Tibial nerve (tissue), 4 donors: ENCODE results near the gene PALM. TPM values are rescaled to one million over a fixed set of nuclear protein-coding genes. Genes with fewer than 3 reads are reported as not detected.
"Not testable (repeated sequence)": the region's sequence is repeated elsewhere in the genome, so short reads cannot be mapped to it uniquely, and the experiment has no call there.

Experiments
- DNase-seq, 2 donors: peaks; one replicate each; pipeline ENCODE4 v3.0.0-alpha.2; 2019; ENCODE audit warnings: low spot score in 2 of 2
- H3K27ac ChIP-seq, 4 donors: fragments of 200-600 bp; sonication (generic) in 3 of 4; one replicate each; pipeline ENCODE4 v1.5.1; 2017 to 2019; ENCODE audit warnings: mild to moderate bottlenecking in 1 of 4
- H3K27me3 ChIP-seq, 2 donors: fragments of 200-600 bp; sonication (generic) in 1 of 2; one replicate each; pipeline versions ENCODE4 v1.5.1 to v1.6.0; 2017 to 2019
- H3K36me3 ChIP-seq, 3 donors: fragments of 200-600 bp; sonication (generic); one replicate each; pipeline ENCODE4 v1.5.1; 2018 to 2019
- H3K4me1 ChIP-seq, 4 donors: fragments of 200-600 bp; sonication (generic) in 3 of 4; one replicate each; pipeline ENCODE4 v1.5.1; 2017 to 2019
- H3K4me3 ChIP-seq, 4 donors: fragments of 200-600 bp; sonication (generic) in 3 of 4; one replicate each; pipeline ENCODE4 v1.5.1; 2017 to 2019; ENCODE audit warnings: mild to moderate bottlenecking in 1 of 4, moderate library complexity in 1 of 4
- H3K9me3 ChIP-seq, 4 donors: fragments of 200-600 bp; sonication (generic) in 3 of 4; one replicate each; pipeline ENCODE4 v1.5.1; 2017 to 2019
- CTCF ChIP-seq, 5 experiments: fragments of 200-600 bp in 3 of 5; fragments of 450-650 bp in 2 of 5; sonication (generic) in 3 of 5; IDR thresholded peaks; one replicate each; pipeline ENCODE4 v1.5.1; 2016 to 2019; ENCODE audit warnings: antibody characterized with exemption in 5 of 5, mild to moderate bottlenecking in 3 of 5, moderate library complexity in 2 of 5
- EP300 ChIP-seq, 2 donors: sonication (generic); formaldehyde crosslinking; IDR thresholded peaks; one replicate each; pipeline ENCODE4 v1.6.1; 2017; ENCODE audit warnings: antibody characterized with exemption in 2 of 2, mild to moderate bottlenecking in 1 of 2
- POLR2A ChIP-seq, 2 donors: fragments of 450-650 bp; IDR thresholded peaks; one replicate each; pipeline ENCODE4 v1.6.1; 2017; ENCODE audit warnings: antibody characterized with exemption in 2 of 2, mild to moderate bottlenecking in 2 of 2, moderate library complexity in 2 of 2
- WGBS, 2 donors: methylation state at CpG; one replicate each; pipeline ENCODE4 v1.1.5; 2018; 5-methylcytosine and 5-hydroxymethylcytosine counted together
- total RNA-seq, 4 donors: library from RNA; depleted of rRNA; stranded (reverse); fragments of >200 nt; gene quantifications; one replicate each; pipeline ENCODE4 v1.1.0, GENCODE V29; 2016

The PALM gene
- total RNA-seq, 4 donors from 2014 or later = 65.7 to 101 (median 98.0) TPM

GRCh38 chr19:737591-738093 is 28.9 kb downstream of the PALM start:
- no peak overlapping the region for H3K4me3 ChIP-seq
- no peaks in the 10 kb centered on the region for H3K9me3 ChIP-seq
- peaks cover 0 to 59% (median 0%) of the 10 kb centered on the region in 3 donors for H3K36me3 ChIP-seq
- H3K27ac ChIP-seq = peak overlapping the region in 1 of 4 donors; percentile 45
- TF ChIP-seq POLR2A (IDR thresholded peaks at IDR 0.05) (no peak), EP300 (IDR thresholded peaks at IDR 0.05) (no peak), CTCF (IDR thresholded peaks at IDR 0.05) (peak; percentile 34 to 56 (median 49))
- peak in 1 of 2 donors; percentile 24 for DNase-seq
- H3K4me1 ChIP-seq = peaks cover 0 to 9% (median 0%) of the 10 kb centered on the region in 4 donors
- no peaks in the 10 kb centered on the region for H3K27me3 ChIP-seq
- 46 to 47% methylated on average over 22 of the region's 22 CpGs for WGBS, 2 donors

GRCh38 chr19:738509-739128 is 29.9 kb downstream of the PALM start:
- no peak for DNase-seq
- no peak for TF ChIP-seq POLR2A (IDR thresholded peaks at IDR 0.05)
- no peak for TF ChIP-seq EP300 (IDR thresholded peaks at IDR 0.05)
- no peak for TF ChIP-seq CTCF (IDR thresholded peaks at IDR 0.05)
- 84 to 93% methylated on average over 21 to 23 of the region's 23 CpGs for WGBS, 2 donors

GRCh38 chr19:739998-740715 is 31.4 kb downstream of the PALM start:
- H3K36me3 ChIP-seq = peaks cover 0 to 76% (median 0%) of the 10 kb centered on the region in 3 donors
- TF ChIP-seq POLR2A (IDR thresholded peaks at IDR 0.05) = no peak
- no peak for TF ChIP-seq EP300 (IDR thresholded peaks at IDR 0.05)
- TF ChIP-seq CTCF (IDR thresholded peaks at IDR 0.05) = no peak
- H3K27me3 ChIP-seq = no peaks in the 10 kb centered on the region
- WGBS, 2 donors = 83 to 87% methylated on average over 31 to 33 of the region's 36 CpGs
- no peak for DNase-seq
- H3K27ac ChIP-seq = peak overlapping the region in 1 of 4 donors; percentile 4
- H3K4me1 ChIP-seq = no peaks in the 10 kb centered on the region
- peaks cover 0 to 24% (median 0%) of the 10 kb centered on the region in 4 donors for H3K9me3 ChIP-seq
- H3K4me3 ChIP-seq = no peak overlapping the region

More at GRCh38 chr19:738509-739128, 29.9 kb downstream of the PALM start:
- H3K9me3 ChIP-seq = peaks cover 0 to 8% (median 0%) of the 10 kb centered on the region in 4 donors
- H3K36me3 ChIP-seq = peaks cover 0 to 61% (median 0%) of the 10 kb centered on the region in 3 donors
- H3K27me3 ChIP-seq = no peaks in the 10 kb centered on the region
- H3K4me1 ChIP-seq = peaks cover 0 to 8% (median 0%) of the 10 kb centered on the region in 4 donors
- no peak overlapping the region for H3K4me3 ChIP-seq
- H3K27ac ChIP-seq = peak overlapping the region in 1 of 4 donors; percentile 50

GRCh38 chr19:740816-741505 is 32.2 kb downstream of the PALM start:
- H3K27ac ChIP-seq = peak overlapping the region in 1 of 4 donors; percentile 4
- not testable (repeated sequence) for H3K27me3 ChIP-seq, H3K4me1 ChIP-seq, DNase-seq, H3K4me3 ChIP-seq
- peaks cover 0 to 80% (median 0%) of the 10 kb centered on the region in 3 donors for H3K36me3 ChIP-seq
- H3K9me3 ChIP-seq = peaks cover 0 to 32% (median 0%) of the 10 kb centered on the region in 4 donors
- 86 to 89% methylated on average over 14 to 16 of the region's 16 CpGs for WGBS, 2 donors

- Histone ChIP-seq H3K27me3 (no peaks in the 10 kb centered on the region), H3K36me3 (peaks cover 0 to 80% (median 0%) of the 10 kb centered on the region in 3 donors), H3K27ac (no peak overlapping the region), H3K9me3 (peaks cover 0 to 38% (median 0%) of the 10 kb centered on the region in 4 donors), H3K4me3 (no peak overlapping the region), H3K4me1 (no peaks in the 10 kb centered on the region)
- TF ChIP-seq EP300 (IDR thresholded peaks at IDR 0.05) (no peak), POLR2A (IDR thresholded peaks at IDR 0.05) (no peak), CTCF (IDR thresholded peaks at IDR 0.05) (no peak)
- WGBS, 2 donors = 76 to 77% methylated on average over 18 to 19 of the region's 19 CpGs
- DNase-seq = no peak
Observed at GRCh38 chr19:741506-742131, 32.9 kb downstream of the PALM start.
